Measurements from ENCODE around the gene PCGF6.

GRCh38 chr10:103396789-103397087 is 45.8 kb upstream of the PCGF6 start:
- no peak for TF ChIP-seq CTCF (IDR thresholded peaks at IDR 0.05)
- TF ChIP-seq POLR2A (IDR thresholded peaks at IDR 0.05), result no peak
